Adrenal gland (tissue), 12 donors: ENCODE data around the gene MT1X. TPM values are rescaled to one million over a fixed set of nuclear protein-coding genes. Genes with fewer than 3 reads are reported as not detected.

Experiments
- DNase-seq, 7 donors: peaks; one replicate each; pipeline ENCODE4 v3.0.0-alpha.2; 2019 to 2020
- H3K27ac ChIP-seq, 5 donors: fragments of 200-600 bp; sonication (generic) in 4 of 5; 1 replicate in 3 of 5; 2 replicates in 2 of 5; pipeline versions ENCODE4 v1.5.1 to v1.8.0; 2016 to 2020; ENCODE audit warnings: mild to moderate bottlenecking in 1 of 5
- H3K27me3 ChIP-seq: fragments of 200-600 bp; 2 replicates; pipeline ENCODE4 v1.8.0; 2021
- H3K36me3 ChIP-seq, 2 donors: fragments of 200-600 bp; replicated peaks in 1 of 2; 1 replicate in 1 of 2; 2 replicates in 1 of 2; pipeline versions ENCODE4 v1.5.1 to v1.8.0; 2018 to 2022
- H3K4me1 ChIP-seq, 2 donors: fragments of 200-600 bp; replicated peaks in 1 of 2; 1 replicate in 1 of 2; 2 replicates in 1 of 2; pipeline versions ENCODE4 v1.5.1 to v1.8.0; 2018 to 2021
- H3K4me3 ChIP-seq, 4 donors: fragments of 200-600 bp; sonication (generic) in 3 of 4; one replicate each; pipeline ENCODE4 v1.5.1; 2016 to 2018
- H3K9me3 ChIP-seq, 3 donors: fragments of 200-600 bp; sonication (generic) in 1 of 3; replicated peaks in 1 of 3; 1 replicate in 2 of 3; 2 replicates in 1 of 3; pipeline versions ENCODE4 v1.5.1 to v1.8.0; 2016 to 2021
- POLR2A ChIP-seq, 2 donors: fragments of 450-650 bp; IDR thresholded peaks; one replicate each; pipeline ENCODE4 v1.6.1; 2017; ENCODE audit warnings: antibody characterized with exemption in 2 of 2, mild to moderate bottlenecking in 2 of 2, moderate library complexity in 1 of 2
- WGBS, 4 donors: extraction: QIAGEN DNeasy Blood & Tissue Kit in 2 of 4; methylation state at CpG; one replicate each; pipeline versions ENCODE4 v1.1.5 to v1.1.7; 2013 to 2017; 5-methylcytosine and 5-hydroxymethylcytosine counted together
- intact Hi-C, 2 donors: fragments of 100-400 bp; cut with DNase I; formaldehyde crosslinking; loops; one replicate each; pipeline versions ENCODE4 v1.14.1 to v1.15.0; 2022 to 2023
- polyA plus RNA-seq, 3 donors: library from polyadenylated mRNA; stranded (reverse); fragments of 200-250 nt in 2 of 3; fragments of 350-450 nt in 1 of 3; fragmentation: Illumina TruSeq in 1 of 3; extraction: RNeasy Lipid Tissue Mini Kit (QIAGEN cat#74804) in 1 of 3; gene quantifications; one replicate each; pipeline ENCODE4 v1.2.3, GENCODE V29; 2013 to 2014
- total RNA-seq, 9 donors: library from RNA; depleted of rRNA in 4 of 9; stranded (reverse); fragments of >200 nt in 4 of 9; fragments of 120-200 nt in 1 of 9; fragmentation: NEBNext Ultra II Directional in 1 of 9; extraction: Animal tissue kit (Norgen Biotek cat#: 25700) in 1 of 9; gene quantifications; one replicate each; pipeline versions ENCODE4 v1.1.0 to v1.2.4, GENCODE V29; 2013 to 2023
- TF ChIP-seq, protein P1 (sequence below), 6 experiments: fragments of 450-650 bp in 4 of 6; fragments of 200-600 bp in 2 of 6; sonication (generic) in 1 of 6; IDR thresholded peaks; 1 replicate in 5 of 6; 2 replicates in 1 of 6; pipeline versions ENCODE4 v1.5.1 to v1.8.0; 2016 to 2021; ENCODE audit warnings: antibody characterized with exemption in 6 of 6, mild to moderate bottlenecking in 2 of 6, moderate library complexity in 1 of 6
- donor health status: healthy with polysubstance abuse.
- donor health status: Bipolar disorder and iron deficiency.
- donor health status: DM: yes; HTN: yes; CAD: no.
- donor health status: DM: no; HTN: no; CAD: no.
- donor health status: DM: no; HTN: no; CAD: no.
- donor health status: DM: yes; HTN: yes; CAD: no.

Gene MT1X
- total and polyA plus RNA-seq, 12 donors, result 29.4 to 438 (median 99.1) TPM

DNA sequence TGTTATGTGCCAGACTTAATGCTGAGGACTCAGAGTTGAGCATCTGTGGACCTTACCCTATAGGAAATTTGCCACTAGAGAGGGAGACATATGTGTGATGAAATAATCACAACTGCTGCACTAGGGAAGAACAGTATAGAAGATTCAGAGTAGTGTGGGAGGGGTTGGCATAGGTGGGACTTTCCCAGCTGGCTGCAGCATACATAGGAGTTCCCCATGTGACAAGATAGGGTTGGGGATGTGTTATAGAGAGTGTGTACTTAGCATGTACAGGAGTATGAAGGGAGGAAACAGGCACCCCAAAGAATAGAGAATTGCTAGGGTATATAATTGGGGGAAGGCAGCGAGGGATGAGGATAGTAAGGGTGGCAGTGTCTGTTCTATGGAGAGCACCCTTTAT is 50.6 kb downstream of the MT1X start:
- peaks cover 7 to 22% of the 10 kb centered on the region in 2 donors for H3K4me1 ChIP-seq
- H3K4me3 ChIP-seq, result no peak overlapping the region
- WGBS, 4 donors, result 93 to 100% (median 98%) methylated on average over 1 of the region's 1 CpG
- DNase-seq, result no peak
- H3K27ac ChIP-seq, result no peak overlapping the region
- no peaks in the 10 kb centered on the region for H3K36me3 ChIP-seq
- no peaks in the 10 kb centered on the region for H3K27me3 ChIP-seq
- H3K9me3 ChIP-seq, result no peaks in the 10 kb centered on the region
- intact Hi-C loops, result no loop called here
- TF ChIP-seq, protein P1, sequence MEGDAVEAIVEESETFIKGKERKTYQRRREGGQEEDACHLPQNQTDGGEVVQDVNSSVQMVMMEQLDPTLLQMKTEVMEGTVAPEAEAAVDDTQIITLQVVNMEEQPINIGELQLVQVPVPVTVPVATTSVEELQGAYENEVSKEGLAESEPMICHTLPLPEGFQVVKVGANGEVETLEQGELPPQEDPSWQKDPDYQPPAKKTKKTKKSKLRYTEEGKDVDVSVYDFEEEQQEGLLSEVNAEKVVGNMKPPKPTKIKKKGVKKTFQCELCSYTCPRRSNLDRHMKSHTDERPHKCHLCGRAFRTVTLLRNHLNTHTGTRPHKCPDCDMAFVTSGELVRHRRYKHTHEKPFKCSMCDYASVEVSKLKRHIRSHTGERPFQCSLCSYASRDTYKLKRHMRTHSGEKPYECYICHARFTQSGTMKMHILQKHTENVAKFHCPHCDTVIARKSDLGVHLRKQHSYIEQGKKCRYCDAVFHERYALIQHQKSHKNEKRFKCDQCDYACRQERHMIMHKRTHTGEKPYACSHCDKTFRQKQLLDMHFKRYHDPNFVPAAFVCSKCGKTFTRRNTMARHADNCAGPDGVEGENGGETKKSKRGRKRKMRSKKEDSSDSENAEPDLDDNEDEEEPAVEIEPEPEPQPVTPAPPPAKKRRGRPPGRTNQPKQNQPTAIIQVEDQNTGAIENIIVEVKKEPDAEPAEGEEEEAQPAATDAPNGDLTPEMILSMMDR (IDR thresholded peaks at IDR 0.05), result no peak
- no peak for TF ChIP-seq POLR2A (IDR thresholded peaks at IDR 0.05)

Other genes starting within 250 kb of the MT1X start
- 100 to 1,000 TPM in 5 of 9 donors, 10 to 100 TPM in 4; 20.1 to 113 (median 107) TPM for gene NUDT21, start 231.1 kb upstream of the MT1X start, total RNA-seq
- gene NUDT21, start 231.1 kb upstream of the MT1X start, polyA plus RNA-seq, result 10 to 100 TPM; 20.9 to 81.3 (median 32.4) TPM
- 100 to 1,000 TPM in 3 of 9 donors, 10 to 100 TPM in 6; 28.1 to 183 (median 54.9) TPM for gene OGFOD1, start 230.9 kb upstream of the MT1X start, total RNA-seq
- gene OGFOD1, start 230.9 kb upstream of the MT1X start, polyA plus RNA-seq, result 100 to 1,000 TPM in 1 of 3 donors, 10 to 100 TPM in 1, 1 to 10 TPM in 1; 9.2 to 132 (median 11.5) TPM
- 100 to 1,000 TPM; 115 to 329 (median 167) TPM for gene BBS2, start 162.4 kb upstream of the MT1X start, total RNA-seq
- 100 to 1,000 TPM; 156 to 357 (median 324) TPM for gene BBS2, start 162.4 kb upstream of the MT1X start, polyA plus RNA-seq
- gene MT4, start 117.4 kb upstream of the MT1X start, total RNA-seq, result not detected
- gene MT4, start 117.4 kb upstream of the MT1X start, polyA plus RNA-seq, result not detected
- gene MT3, start 92.9 kb upstream of the MT1X start, total RNA-seq, result 100 to 1,000 TPM in 2 of 9 donors, 10 to 100 TPM in 6, 1 to 10 TPM in 1; 5.5 to 138 (median 40.6) TPM
- gene MT3, start 92.9 kb upstream of the MT1X start, polyA plus RNA-seq, result 100 to 1,000 TPM in 2 of 3 donors, 10 to 100 TPM in 1; 54.2 to 354 (median 169) TPM
- gene MT2A, start 73.9 kb upstream of the MT1X start, total RNA-seq, result 1,000 to 10,000 TPM in 3 of 9 donors, 100 to 1,000 TPM in 5, 10 to 100 TPM in 1; 43.8 to 6,828 (median 396) TPM
- 1,000 to 10,000 TPM in 1 of 3 donors, 100 to 1,000 TPM in 2; 442 to 2,904 (median 888) TPM for gene MT2A, start 73.9 kb upstream of the MT1X start, polyA plus RNA-seq
- gene MT1E, start 56.7 kb upstream of the MT1X start, total RNA-seq, result 1,000 to 10,000 TPM in 1 of 9 donors, 100 to 1,000 TPM in 8; 105 to 1,395 (median 311) TPM
- gene MT1E, start 56.7 kb upstream of the MT1X start, polyA plus RNA-seq, result 1,000 to 10,000 TPM in 1 of 3 donors, 100 to 1,000 TPM in 2; 452 to 1,382 (median 541) TPM
- 10 to 100 TPM in 4 of 9 donors, 1 to 10 TPM in 4, under 1 TPM in 1; 0.44 to 14.4 (median 10.0) TPM for gene MT1M, start 49.8 kb upstream of the MT1X start, total RNA-seq
- gene MT1M, start 49.8 kb upstream of the MT1X start, polyA plus RNA-seq, result 10 to 100 TPM in 1 of 3 donors, 1 to 10 TPM in 2; 6.0 to 50.3 (median 8.0) TPM
- 100 to 1,000 TPM in 1 of 9 donors, 10 to 100 TPM in 4, 1 to 10 TPM in 3, not detected in 1; 6.9 to 107 (median 15.9) TPM for gene MT1A, start 43.8 kb upstream of the MT1X start, total RNA-seq
- 100 to 1,000 TPM in 2 of 3 donors, 10 to 100 TPM in 1; 16.5 to 273 (median 100) TPM for gene MT1A, start 43.8 kb upstream of the MT1X start, polyA plus RNA-seq
- gene MT1B, start 30.6 kb upstream of the MT1X start, total RNA-seq, result not detected
- gene MT1B, start 30.6 kb upstream of the MT1X start, polyA plus RNA-seq, result not detected
- gene MT1F, start 24.5 kb upstream of the MT1X start, total RNA-seq, result 100 to 1,000 TPM in 1 of 9 donors, 10 to 100 TPM in 8; 10.8 to 204 (median 37.4) TPM
- 100 to 1,000 TPM in 1 of 3 donors, 10 to 100 TPM in 2; 46.1 to 107 (median 73.6) TPM for gene MT1F, start 24.5 kb upstream of the MT1X start, polyA plus RNA-seq
- gene MT1G, start 14.4 kb upstream of the MT1X start, total RNA-seq, result 100 to 1,000 TPM in 1 of 9 donors, 10 to 100 TPM in 4, 1 to 10 TPM in 3, not detected in 1; 3.7 to 146 (median 11.5) TPM
- gene MT1G, start 14.4 kb upstream of the MT1X start, polyA plus RNA-seq, result 10 to 100 TPM; 26.1 to 87.2 (median 26.4) TPM
- gene MT1H, start 12.7 kb upstream of the MT1X start, total RNA-seq, result under 1 TPM in 1 of 9 donors, not detected in 8; 0.54 TPM
- gene MT1H, start 12.7 kb upstream of the MT1X start, polyA plus RNA-seq, result under 1 TPM in 1 of 3 donors, not detected in 2; 0.98 TPM
- 10 to 100 TPM; 29.3 to 71.1 (median 39.7) TPM for gene NUP93, start 47.7 kb downstream of the MT1X start, total RNA-seq
- 10 to 100 TPM; 35.8 to 65.1 (median 52.7) TPM for gene NUP93, start 47.7 kb downstream of the MT1X start, polyA plus RNA-seq
- under 1 TPM in 1 of 9 donors, not detected in 8; 0.06 TPM for gene SLC12A3, start 182.7 kb downstream of the MT1X start, total RNA-seq
- under 1 TPM in 1 of 3 donors, not detected in 2; 0.03 TPM for gene SLC12A3, start 182.7 kb downstream of the MT1X start, polyA plus RNA-seq
- 100 to 1,000 TPM in 8 of 9 donors, 10 to 100 TPM in 1; 97.2 to 306 (median 236) TPM for gene HERPUD1, start 249.7 kb downstream of the MT1X start, total RNA-seq
- gene HERPUD1, start 249.7 kb downstream of the MT1X start, polyA plus RNA-seq, result 100 to 1,000 TPM in 1 of 3 donors, 10 to 100 TPM in 2; 26.4 to 570 (median 82.6) TPM